PC-9 (cell line): Measurements from ENCODE around the gene ACP6. TPM values are rescaled to one million over a fixed set of nuclear protein-coding genes. Genes with fewer than 3 reads are reported as not detected.

Experiments
- BruUV-seq: library from RNA; stranded (reverse); fragments of 400-500 nt; replicated peaks from 2 replicates; lab custom pipeline; 2021; lab: Mats Ljungman, UMichigan
- CTCF ChIA-PET: fragments of 300-600 bp; sonication (Branson Sonifier 250); formaldehyde crosslinking; loops from one replicate; lab custom pipeline; 2022; ENCODE audit warnings: antibody characterized with exemption; lab: Charles Lee
- POLR2A ChIA-PET: fragments of 300-600 bp; sonication (Branson Sonifier 250); formaldehyde crosslinking; loops from one replicate; lab custom pipeline; 2022; ENCODE audit warnings: antibody characterized with exemption; ENCODE audit not compliant: unreplicated experiment; lab: Charles Lee
- DNase-seq, 2 experiments: peaks; one replicate each; pipeline versions ENCODE4 v3.0.0 to v3.0.0-alpha.2; 2015 to 2022; ENCODE audit warnings: mixed read lengths in 1 of 2
- H2AFZ ChIP-seq: fragments of 200-600 bp; sonication (generic); 2 replicates; pipeline ENCODE4 v1.8.1; 2017; ENCODE audit warnings: antibody characterized with exemption
- H3F3A ChIP-seq: fragments of 200-600 bp; sonication (generic); 2 replicates; pipeline ENCODE4 v1.8.1; 2017; ENCODE audit warnings: antibody characterized with exemption, mild to moderate bottlenecking, low read depth; ENCODE audit not compliant: insufficient read depth
- H3K27ac ChIP-seq: fragments of 200-600 bp; sonication (generic); 2 replicates; pipeline ENCODE4 v1.6.1; 2016; ENCODE audit warnings: mixed run types
- H3K27me3 ChIP-seq: fragments of 200-600 bp; sonication (generic); 2 replicates; pipeline ENCODE4 v1.6.1; 2016; ENCODE audit warnings: low read depth, mixed run types; ENCODE audit not compliant: insufficient read depth
- H3K36me3 ChIP-seq: fragments of 200-600 bp; sonication (generic); 2 replicates; pipeline ENCODE4 v1.6.1; 2016; ENCODE audit warnings: low read depth, mixed run types
- H3K4me1 ChIP-seq: fragments of 200-600 bp; sonication (generic); replicated peaks from 2 replicates; pipeline ENCODE4 v1.6.1; 2016; ENCODE audit warnings: mixed run types; ENCODE audit not compliant: insufficient read depth
- H3K4me2 ChIP-seq: fragments of 200-600 bp; sonication (generic); 2 replicates; pipeline ENCODE4 v1.6.1; 2017; ENCODE audit warnings: mixed run types
- H3K4me3 ChIP-seq: fragments of 200-600 bp; sonication (generic); 2 replicates; pipeline ENCODE4 v1.6.1; 2016; ENCODE audit warnings: mixed run types
- H3K79me2 ChIP-seq: fragments of 200-600 bp; sonication (generic); 2 replicates; pipeline ENCODE4 v1.6.1; 2017; ENCODE audit warnings: low read depth, mixed run types
- H3K9me2 ChIP-seq: fragments of 200-600 bp; sonication (generic); 2 replicates; pipeline ENCODE4 v1.8.1; 2017; ENCODE audit warnings: mild to moderate bottlenecking; ENCODE audit not compliant: insufficient read depth
- H3K9me3 ChIP-seq: fragments of 200-600 bp; sonication (generic); 2 replicates; pipeline ENCODE4 v1.8.1; 2016; ENCODE audit warnings: low read depth; ENCODE audit not compliant: insufficient read depth
- H4K20me1 ChIP-seq: fragments of 200-600 bp; sonication (generic); 2 replicates; pipeline ENCODE4 v1.8.1; 2017; ENCODE audit not compliant: insufficient read depth
- EZH2 ChIP-seq: fragments of 200-600 bp; sonication (generic); IDR thresholded peaks from 2 replicates; pipeline ENCODE4 v1.8.0; 2017; ENCODE audit warnings: antibody characterized with exemption, low read depth
- intact Hi-C: fragments of 100-400 bp; cut with micrococcal nuclease; formaldehyde crosslinking; loops from one replicate; pipeline ENCODE4 v1.10.0; 2022; ENCODE audit not compliant: unreplicated experiment
- total RNA-seq: library from RNA; stranded (reverse); gene quantifications from 2 replicates; pipeline ENCODE4 v1.2.3, GENCODE V29; 2021
- TF ChIP-seq, protein P1 (sequence below): fragments of 200-600 bp; sonication (generic); conservative IDR thresholded peaks from 2 replicates; pipeline ENCODE4 v1.6.1; 2017; ENCODE audit warnings: mixed run types, antibody characterized with exemption, mild to moderate bottlenecking, moderate library complexity

Gene ACP6
- total RNA-seq, 1 experiment from 2014 or later = 71.4 TPM

DNA sequence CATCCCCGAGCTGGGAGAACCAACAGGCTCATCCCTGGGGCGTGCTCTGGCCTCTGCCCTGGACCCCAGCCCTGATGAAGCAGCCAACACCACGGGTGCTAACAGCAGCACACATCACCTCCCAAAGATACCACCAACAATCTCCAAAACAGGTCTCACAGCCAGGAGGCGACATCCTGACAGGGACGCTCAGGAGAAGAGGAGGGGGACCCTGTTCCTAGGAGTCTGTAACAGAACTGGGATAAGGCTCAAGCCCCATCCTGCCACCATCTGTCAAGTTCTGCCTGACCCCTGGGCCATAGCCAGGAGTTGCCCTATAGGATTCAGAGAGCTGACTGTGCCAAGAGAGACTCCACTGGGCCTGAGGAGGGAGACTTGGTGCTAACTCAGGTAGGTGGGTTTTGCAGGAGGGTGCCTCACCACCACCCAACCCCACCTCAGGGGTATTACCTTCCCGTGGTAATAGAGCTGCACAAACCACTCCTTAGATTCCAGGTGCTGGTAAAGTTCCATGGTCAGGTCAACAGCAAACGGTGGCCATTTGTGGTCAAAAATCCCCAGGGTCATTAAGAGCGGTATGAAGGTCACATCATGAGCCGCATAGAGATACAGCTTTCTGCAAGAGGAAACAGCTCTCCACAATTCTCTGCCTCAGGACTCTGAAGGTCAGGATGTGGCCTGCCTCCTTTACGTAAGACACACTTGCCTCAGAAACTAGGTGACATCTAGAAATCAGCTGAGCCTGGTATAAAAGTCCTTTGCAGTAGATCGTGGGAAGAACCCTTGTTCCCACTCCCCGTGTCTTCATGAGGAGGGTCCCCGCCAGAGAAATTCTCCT is 22.3 kb downstream of the ACP6 start:
- Histone ChIP-seq H4K20me1 (no peaks in the 10 kb centered on the region; the same call in 1 of the 2 replicates), H3K36me3 (peaks cover 75% of the 10 kb centered on the region), H3K4me1 (peaks cover 13% of the 10 kb centered on the region), H3K27ac (no peak overlapping the region), H2AFZ (no peak overlapping the region), H3K9me2 (no peaks in the 10 kb centered on the region), H3K4me2 (no peak overlapping the region), H3K79me2 (no peaks in the 10 kb centered on the region), H3K4me3 (no peak overlapping the region), H3K9me3 (no peaks in the 10 kb centered on the region), H3F3A (peaks cover 24% of the 10 kb centered on the region; the same call in 1 of the 2 replicates), H3K27me3 (no peaks in the 10 kb centered on the region)
- no peak for TF ChIP-seq EZH2
- TF ChIP-seq, protein P1, sequence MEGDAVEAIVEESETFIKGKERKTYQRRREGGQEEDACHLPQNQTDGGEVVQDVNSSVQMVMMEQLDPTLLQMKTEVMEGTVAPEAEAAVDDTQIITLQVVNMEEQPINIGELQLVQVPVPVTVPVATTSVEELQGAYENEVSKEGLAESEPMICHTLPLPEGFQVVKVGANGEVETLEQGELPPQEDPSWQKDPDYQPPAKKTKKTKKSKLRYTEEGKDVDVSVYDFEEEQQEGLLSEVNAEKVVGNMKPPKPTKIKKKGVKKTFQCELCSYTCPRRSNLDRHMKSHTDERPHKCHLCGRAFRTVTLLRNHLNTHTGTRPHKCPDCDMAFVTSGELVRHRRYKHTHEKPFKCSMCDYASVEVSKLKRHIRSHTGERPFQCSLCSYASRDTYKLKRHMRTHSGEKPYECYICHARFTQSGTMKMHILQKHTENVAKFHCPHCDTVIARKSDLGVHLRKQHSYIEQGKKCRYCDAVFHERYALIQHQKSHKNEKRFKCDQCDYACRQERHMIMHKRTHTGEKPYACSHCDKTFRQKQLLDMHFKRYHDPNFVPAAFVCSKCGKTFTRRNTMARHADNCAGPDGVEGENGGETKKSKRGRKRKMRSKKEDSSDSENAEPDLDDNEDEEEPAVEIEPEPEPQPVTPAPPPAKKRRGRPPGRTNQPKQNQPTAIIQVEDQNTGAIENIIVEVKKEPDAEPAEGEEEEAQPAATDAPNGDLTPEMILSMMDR = no peak
- DNase-seq = no peak
- intact Hi-C loops = no loop called here
- ChIA-PET CTCF (no interaction called here), POLR2A (interaction anchor here (0.5 kb wide), 1 partner anchor 64 kb away, joined by 5 read pairs; no protein-coding TSS in a partner anchor)
- no TSS peak for BruUV-seq

GRCh38 chr1:147643974-147644373 is 26.4 kb downstream of the ACP6 start:
- H4K20me1 ChIP-seq = no peaks in the 10 kb centered on the region; the same call in 1 of the 2 replicates
- DNase-seq = no peak
- H3K79me2 ChIP-seq = no peaks in the 10 kb centered on the region
- no TSS peak for BruUV-seq
- H3K9me2 ChIP-seq = no peaks in the 10 kb centered on the region
- peaks cover 8% of the 10 kb centered on the region; the same call in 1 of the 2 replicates for H3K4me1 ChIP-seq
- POLR2A ChIA-PET = interaction anchor here (0.6 kb wide), 1 partner anchor 26 kb away, joined by 5 read pairs; the partner anchor contains the start of gene ACP6
- TF ChIP-seq, protein P1 = no peak
- no peak for TF ChIP-seq EZH2
- H2AFZ ChIP-seq = no peak overlapping the region
- H3K27ac ChIP-seq = no peak overlapping the region
- H3K27me3 ChIP-seq = no peaks in the 10 kb centered on the region
- peaks cover 24% of the 10 kb centered on the region; the same call in 1 of the 2 replicates for H3F3A ChIP-seq
- H3K4me3 ChIP-seq = no peak overlapping the region
- CTCF ChIA-PET = no interaction called here
- peaks cover 69% of the 10 kb centered on the region for H3K36me3 ChIP-seq
- intact Hi-C loops = loop anchor here (5.0 kb wide), 1 partner anchor 372 kb away; no protein-coding TSS in a partner anchor
- H3K4me2 ChIP-seq = no peak overlapping the region
- H3K9me3 ChIP-seq = no peaks in the 10 kb centered on the region

DNA sequence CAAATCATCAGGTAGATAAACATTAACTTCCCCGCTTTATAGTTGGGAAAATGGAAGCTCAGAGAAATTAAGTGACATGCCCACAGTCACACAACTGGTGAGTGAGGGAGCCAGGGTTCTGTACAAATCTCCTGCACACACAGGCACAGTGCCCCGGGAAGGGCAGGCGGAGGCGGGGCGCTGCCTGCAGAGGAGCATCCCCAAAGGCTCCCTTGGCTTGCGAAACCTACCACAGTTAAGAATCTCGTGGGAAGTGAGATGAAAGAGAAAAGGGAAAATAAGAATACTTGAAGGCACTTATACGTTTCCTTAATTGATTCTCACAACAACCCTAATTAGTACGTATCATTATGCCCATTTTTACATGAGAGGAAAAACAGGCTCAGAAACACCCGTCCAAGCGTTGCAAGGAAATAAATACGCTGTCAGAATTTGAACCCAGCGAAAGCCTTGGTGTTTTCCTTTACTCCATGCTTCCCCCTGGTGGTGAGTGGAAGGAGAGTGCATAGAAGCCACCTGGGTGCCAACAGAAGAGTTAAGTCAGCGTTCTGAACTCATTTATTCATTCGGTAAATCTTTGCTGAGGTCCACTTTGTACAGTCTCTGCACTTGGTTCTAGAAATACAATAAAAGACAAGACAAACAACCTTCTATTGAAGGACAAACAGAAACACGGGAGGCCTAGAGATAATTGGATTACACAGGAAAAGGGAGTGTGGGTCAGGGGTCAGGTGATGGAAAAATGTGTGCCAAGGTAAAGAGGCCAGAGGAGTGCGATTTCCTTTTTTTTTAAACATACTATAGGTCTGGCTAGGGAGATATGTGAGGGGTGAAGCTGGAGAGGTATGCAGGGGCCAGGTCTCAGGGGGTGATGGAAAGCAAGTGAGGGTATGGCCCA is 28.4 kb downstream of the ACP6 start:
- Histone ChIP-seq H3F3A (peaks cover 24% of the 10 kb centered on the region; the same call in 1 of the 2 replicates), H3K4me1 (peaks cover 8% of the 10 kb centered on the region; the same call in 1 of the 2 replicates), H2AFZ (no peak overlapping the region), H3K4me3 (no peak overlapping the region), H4K20me1 (no peaks in the 10 kb centered on the region; the same call in 1 of the 2 replicates), H3K9me2 (no peaks in the 10 kb centered on the region), H3K4me2 (no peak overlapping the region), H3K9me3 (no peaks in the 10 kb centered on the region), H3K27ac (no peak overlapping the region), H3K36me3 (peaks cover 56% of the 10 kb centered on the region), H3K27me3 (no peaks in the 10 kb centered on the region), H3K79me2 (no peaks in the 10 kb centered on the region)
- intact Hi-C loops = loop anchor here (1.0 to 5.0 kb wide), 5 partner anchors 15 to 370 kb away; no protein-coding TSS in a partner anchor
- no peak for DNase-seq
- POLR2A ChIA-PET = no interaction called here
- TF ChIP-seq EZH2 = no peak
- TF ChIP-seq, protein P1 = peak; percentile 87
- no TSS peak for BruUV-seq
- CTCF ChIA-PET = interaction anchor here (0.9 to 1.2 kb wide), 2 partner anchors 62 to 251 kb away, joined by 4 to 6 read pairs; no protein-coding TSS in a partner anchor
